Measurements from ENCODE around the gene PCSK6. TPM values are rescaled to one million over a fixed set of nuclear protein-coding genes. Genes with fewer than 3 reads are reported as not detected.

The PCSK6 gene
- total and polyA plus RNA-seq, 2 of the 8 experiments (the other 6 are each of a cell fraction or from before 2014, with no cell fraction given): 1.9 to 4.0 TPM

GRCh38 chr15:101495334-101496197 lies 6.1 kb upstream of the PCSK6 start:
- Histone ChIP-seq H3K27me3 (replicated peaks in 1 of 4; ENCODE audit: control insufficient read depth in 3 of 4, extremely low read depth in 1 of 4, insufficient read depth in 3 of 4, low read length in 3 of 4) (peaks cover 0 to 14% (median 9%) of the 10 kb centered on the region in 4 experiments; a peak in 6 of 7 replicates), H3K23me2 (ENCODE audit: low read depth, low read length) (no peaks in the 10 kb centered on the region), H3K9me3 (ENCODE audit: insufficient read depth in 2 of 2, low read depth in 1 of 2, low read length in 1 of 2) (no peaks in the 10 kb centered on the region; a peak in 1 of 4 replicates), H3K27ac (ENCODE audit: low read depth, low read length) (no peak overlapping the region), H3K23ac (ENCODE audit: insufficient read length) (no peak overlapping the region), H2BK12ac (ENCODE audit: low read depth, low read length) (peak overlapping the region; percentile 84; the same call in 1 of the 2 replicates), H3K56ac (replicated peaks; ENCODE audit: insufficient read length, low read depth, low read length) (no peak overlapping the region), H2BK120ac (replicated peaks; ENCODE audit: low read depth, low read length) (no peak overlapping the region), H3K4me3 (ENCODE audit: extremely low read depth in 1 of 4, insufficient read depth in 2 of 4, low read depth in 3 of 4, low read length in 4 of 4) (no peak overlapping the region), H3K36me3 (ENCODE audit: control insufficient read depth in 2 of 4, insufficient read depth in 4 of 4, low read length in 3 of 4) (no peaks in the 10 kb centered on the region), H3K4me1 (replicated peaks in 1 of 4; ENCODE audit: control insufficient read depth in 3 of 4, insufficient read depth in 4 of 4, low read length in 3 of 4) (peaks cover 0 to 24% (median 13%) of the 10 kb centered on the region in 4 experiments; a peak in 5 of 7 replicates), H3K18ac (ENCODE audit: extremely low read depth, low read length) (peak overlapping the region; percentile 32; the same call in 1 of the 2 replicates), H3K4ac (replicated peaks; ENCODE audit: insufficient read length, low read depth, low read length) (no peak overlapping the region), H4K5ac (ENCODE audit: insufficient read length, low read depth, low read length) (no peak overlapping the region), H3K79me1 (ENCODE audit: low read depth, low read length) (no peaks in the 10 kb centered on the region), H2AFZ (ENCODE audit: low read length) (no peak overlapping the region), H2BK20ac (ENCODE audit: low read length) (0 out of 2 replicates have a peak overlapping the region, but pooled peaks have one; percentile 32), H4K91ac (replicated peaks; ENCODE audit: insufficient read length, low read length) (peak overlapping the region; percentile 6), H3K9ac (replicated peaks in 1 of 4; ENCODE audit: extremely low read depth in 1 of 4, low read depth in 3 of 4, low read length in 3 of 4) (no peak overlapping the region; a peak in 1 of 7 replicates), H3K4me2 (ENCODE audit: insufficient read depth in 1 of 2, low read depth in 2 of 2, low read length in 2 of 2) (no peak overlapping the region), H3K79me2 (ENCODE audit: control insufficient read depth in 1 of 2, insufficient read depth in 2 of 2, low read length in 2 of 2) (no peaks in the 10 kb centered on the region), H2BK15ac (ENCODE audit: low read length) (no peak overlapping the region; the same call in 1 of the 2 replicates), H4K20me1 (replicated peaks in 1 of 2; ENCODE audit: control insufficient read depth in 1 of 2, insufficient read depth in 2 of 2, low read length in 2 of 2) (no peaks in the 10 kb centered on the region), H2AK5ac (ENCODE audit: low read depth, low read length) (no peak overlapping the region), H4K8ac (ENCODE audit: extremely low read depth, insufficient read depth, low read length) (no peak overlapping the region; the same call in 1 of the 2 replicates), H2BK5ac (ENCODE audit: low read depth, low read length) (peak overlapping the region; percentile 66; the same call in 1 of the 2 replicates), H3K14ac (ENCODE audit: insufficient read length) (no peak overlapping the region)
- 77% methylated on average over 18 of the region's 22 CpGs; no CpG with 5 or more reads in 1 of the 2 experiments for WGBS, 2 experiments (ENCODE audit: extremely low coverage in 1 of 2, insufficient coverage in 1 of 2, insufficient read length in 1 of 2, insufficient replicate concordance in 2 of 2, low coverage in 1 of 2, low lambda C conversion rate in 2 of 2, missing lambda C conversion rate in 1 of 2)
- ChIA-PET POLR2A (ENCODE audit: partially characterized antibody) (interaction anchor here (0.8 kb wide), 1 partner anchor 159 kb away, joined by 3 read pairs; no protein-coding TSS in a partner anchor), CTCF (ENCODE audit: partially characterized antibody) (interaction anchor here (0.5 to 2.1 kb wide), 12 partner anchors 9 to 482 kb away, joined by 3 to 11 read pairs (median 3); no protein-coding TSS in a partner anchor)
- DNase-seq (ENCODE audit: low read depth in 1 of 2, low spot score in 2 of 2) (peak in 1 of 2 experiments; percentile 52), FAIRE-seq (no peak)
- TF ChIP-seq POLR2A (IDR thresholded peaks at IDR 0.05; ENCODE audit: control extremely low read depth in 1 of 2, low read depth in 2 of 2, low read length in 2 of 2): no peak

All from H1 (cell line).